ENCODE measurements around the gene IRF2BP2.
A peak's percentile ranks its signal among the peaks of the same experiment; 100 is the strongest.

The IRF2BP2 gene

GRCh38 chr1:234627009-234627950, 17.3 kb upstream of the IRF2BP2 start:
- TF ChIP-seq, protein P1, sequence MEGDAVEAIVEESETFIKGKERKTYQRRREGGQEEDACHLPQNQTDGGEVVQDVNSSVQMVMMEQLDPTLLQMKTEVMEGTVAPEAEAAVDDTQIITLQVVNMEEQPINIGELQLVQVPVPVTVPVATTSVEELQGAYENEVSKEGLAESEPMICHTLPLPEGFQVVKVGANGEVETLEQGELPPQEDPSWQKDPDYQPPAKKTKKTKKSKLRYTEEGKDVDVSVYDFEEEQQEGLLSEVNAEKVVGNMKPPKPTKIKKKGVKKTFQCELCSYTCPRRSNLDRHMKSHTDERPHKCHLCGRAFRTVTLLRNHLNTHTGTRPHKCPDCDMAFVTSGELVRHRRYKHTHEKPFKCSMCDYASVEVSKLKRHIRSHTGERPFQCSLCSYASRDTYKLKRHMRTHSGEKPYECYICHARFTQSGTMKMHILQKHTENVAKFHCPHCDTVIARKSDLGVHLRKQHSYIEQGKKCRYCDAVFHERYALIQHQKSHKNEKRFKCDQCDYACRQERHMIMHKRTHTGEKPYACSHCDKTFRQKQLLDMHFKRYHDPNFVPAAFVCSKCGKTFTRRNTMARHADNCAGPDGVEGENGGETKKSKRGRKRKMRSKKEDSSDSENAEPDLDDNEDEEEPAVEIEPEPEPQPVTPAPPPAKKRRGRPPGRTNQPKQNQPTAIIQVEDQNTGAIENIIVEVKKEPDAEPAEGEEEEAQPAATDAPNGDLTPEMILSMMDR (IDR thresholded peaks at IDR 0.05; ENCODE audit: low read length, missing control alignments): no peak
- H3K4me3 ChIP-seq (replicated peaks; ENCODE audit: low read depth, low read length): no peak overlapping the region
- DNase-seq (ENCODE audit: low read depth): peak; percentile 22

DNA sequence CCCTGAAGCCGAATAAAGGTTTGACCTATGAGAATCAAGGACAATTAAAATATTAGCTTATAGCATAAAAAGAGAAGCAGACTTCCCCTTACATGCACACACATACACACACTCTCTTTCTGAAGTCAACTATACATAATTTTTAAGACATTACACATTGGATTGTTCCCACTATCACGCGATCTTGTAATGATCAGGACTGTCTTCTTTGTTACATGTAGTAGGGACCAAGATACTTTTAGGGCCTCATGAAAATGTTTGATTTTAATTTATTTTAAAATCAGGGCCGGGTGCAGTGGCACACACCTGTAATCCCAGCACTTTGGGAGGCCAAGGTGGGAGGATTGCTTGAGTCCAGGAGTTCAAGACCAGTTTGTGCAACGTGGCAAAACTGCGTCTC, 16.4 kb upstream of the IRF2BP2 start:
- no peak overlapping the region for H3K4me3 ChIP-seq (replicated peaks; ENCODE audit: low read depth, low read length)
- TF ChIP-seq, protein P1 (IDR thresholded peaks at IDR 0.05; ENCODE audit: low read length, missing control alignments): no peak
- no peak for DNase-seq (ENCODE audit: low read depth)

DNA sequence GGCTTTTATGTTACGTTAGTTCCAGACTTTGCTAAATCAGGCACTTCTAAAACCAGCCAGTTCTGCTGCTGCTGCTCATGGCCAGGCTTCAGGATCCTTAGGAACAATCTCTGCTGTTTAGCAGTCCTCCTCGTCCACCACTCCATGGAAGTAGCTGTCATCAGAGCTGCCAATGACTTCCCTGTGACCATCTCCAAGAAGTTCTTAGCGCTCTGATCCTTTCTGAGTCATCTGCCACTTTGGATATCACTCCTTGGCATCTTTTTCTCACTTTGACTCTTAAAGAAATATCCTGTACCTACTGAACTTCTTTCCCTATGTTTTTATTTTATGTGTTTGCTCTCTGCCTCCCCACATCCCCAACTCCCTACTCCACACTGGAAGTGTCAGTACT, 14.7 kb upstream of the IRF2BP2 start:
- DNase-seq (ENCODE audit: low read depth): no peak
- H3K4me3 ChIP-seq (replicated peaks; ENCODE audit: low read depth, low read length): no peak overlapping the region
- TF ChIP-seq, protein P1 (IDR thresholded peaks at IDR 0.05; ENCODE audit: low read length, missing control alignments): no peak

DNA sequence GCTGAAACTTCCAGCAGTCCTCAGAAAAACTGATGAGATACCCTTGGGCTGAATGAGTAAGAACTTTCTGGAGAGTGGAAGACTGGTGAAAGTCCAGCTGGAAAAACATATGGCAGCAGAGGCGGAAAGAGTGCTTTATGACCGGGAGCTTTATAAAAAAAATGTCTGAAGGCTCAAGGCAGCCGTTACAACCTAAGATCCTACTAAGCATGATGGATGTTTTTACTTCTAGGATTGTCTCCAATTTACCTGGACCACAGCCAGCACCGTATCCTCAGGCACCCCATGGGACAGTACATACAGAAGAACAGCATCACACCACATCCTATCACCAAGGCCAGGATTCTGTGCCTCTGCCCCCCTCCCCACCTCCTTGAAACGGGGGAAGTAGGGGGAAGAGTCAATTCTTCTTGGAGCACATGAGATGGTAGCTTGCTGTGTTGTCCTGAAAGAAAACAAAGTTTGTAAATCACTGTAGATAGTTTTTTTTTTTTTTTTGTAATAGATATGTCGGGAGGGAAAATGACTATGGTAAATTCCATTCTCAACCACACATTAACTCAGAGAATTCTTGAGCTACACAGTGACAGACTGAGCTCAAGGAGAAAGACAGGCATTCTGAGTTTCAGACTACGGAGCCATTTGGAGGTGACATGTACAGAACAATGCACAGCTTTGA, 11.8 kb upstream of the IRF2BP2 start:
- peak; percentile 77 for DNase-seq (ENCODE audit: low read depth)
- TF ChIP-seq, protein P1 (IDR thresholded peaks at IDR 0.05; ENCODE audit: low read length, missing control alignments): no peak
- no peak overlapping the region for H3K4me3 ChIP-seq (replicated peaks; ENCODE audit: low read depth, low read length)

DNA sequence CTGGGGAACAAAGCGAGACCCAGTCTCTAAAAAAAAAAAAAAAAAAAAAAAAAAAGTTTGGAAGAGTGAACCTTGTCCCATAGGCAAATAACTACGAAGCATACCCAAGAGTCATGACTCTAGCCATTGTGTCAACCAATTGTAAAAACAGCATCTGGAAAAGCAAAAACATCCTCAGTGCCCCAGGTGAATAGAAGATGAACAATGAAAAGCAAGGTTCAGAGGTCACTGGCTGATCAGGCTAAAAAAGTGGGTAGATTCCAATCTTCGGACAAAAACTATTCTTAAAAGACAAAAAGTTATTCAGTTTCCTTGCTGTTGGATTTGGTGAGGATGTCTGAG, 11.1 kb upstream of the IRF2BP2 start:
- TF ChIP-seq, protein P1 (IDR thresholded peaks at IDR 0.05; ENCODE audit: low read length, missing control alignments): no peak
- DNase-seq (ENCODE audit: low read depth): no peak

GRCh38 chr1:234620272-234621126, 10.5 kb upstream of the IRF2BP2 start:
- DNase-seq (ENCODE audit: low read depth): no peak
- TF ChIP-seq, protein P1 (IDR thresholded peaks at IDR 0.05; ENCODE audit: low read length, missing control alignments): no peak
- H3K4me3 ChIP-seq (replicated peaks; ENCODE audit: low read depth, low read length): no peak overlapping the region

More for the DNA sequence above, 11.1 kb upstream of the IRF2BP2 start:
- no peak overlapping the region for H3K4me3 ChIP-seq (replicated peaks; ENCODE audit: low read depth, low read length)
